Lung (tissue), 12 donors: ENCODE results near the gene FRS2. TPM values are rescaled to one million over a fixed set of nuclear protein-coding genes. Genes with fewer than 3 reads are reported as not detected.

Source experiments
- ATAC-seq: fragments of 200-7000 bp; cut with Tn5 transposase; one replicate; pipeline ENCODE4 v1.9.1; 2020; ENCODE audit warnings: moderate number of reproducible peaks; ENCODE audit not compliant: insufficient read depth, low FRiP score
- DNase-seq, 3 donors: peaks; one replicate each; pipeline ENCODE4 v3.0.0-alpha.2; 2013 to 2017
- H3K27ac ChIP-seq, 2 donors: one replicate each; pipeline ENCODE4 v1.5.1; 2013; ENCODE audit warnings: mild to moderate bottlenecking in 2 of 2, moderate library complexity in 2 of 2, control low read depth in 1 of 2, inconsistent platforms in 1 of 2, low read depth in 1 of 2, low read length in 1 of 2
- H3K27me3 ChIP-seq, 3 donors: one replicate each; pipeline ENCODE4 v1.5.1; 2013; ENCODE audit warnings: low read length in 2 of 3; ENCODE audit not compliant: control insufficient read depth in 3 of 3, insufficient read depth in 3 of 3
- H3K36me3 ChIP-seq, 4 donors: one replicate each; pipeline ENCODE4 v1.5.1; 2013; ENCODE audit warnings: low read length in 4 of 4, mild to moderate bottlenecking in 1 of 4, moderate library complexity in 1 of 4; ENCODE audit not compliant: control insufficient read depth in 4 of 4, insufficient read depth in 4 of 4
- H3K4me1 ChIP-seq, 5 donors: one replicate each; pipeline ENCODE4 v1.5.1; 2013; ENCODE audit warnings: low read length in 5 of 5, mild to moderate bottlenecking in 2 of 5, moderate library complexity in 1 of 5; ENCODE audit not compliant: control insufficient read depth in 5 of 5, insufficient read depth in 5 of 5
- H3K4me3 ChIP-seq: one replicate; pipeline ENCODE4 v1.5.1; 2013; ENCODE audit warnings: mild to moderate bottlenecking, control low read depth, moderate library complexity
- H3K9ac ChIP-seq, 2 donors: one replicate each; pipeline ENCODE4 v1.5.1; 2013; ENCODE audit warnings: low read length in 2 of 2, control low read depth in 1 of 2; ENCODE audit not compliant: insufficient read depth in 1 of 2
- H3K9me3 ChIP-seq, 4 donors: one replicate each; pipeline ENCODE4 v1.5.1; 2013; ENCODE audit warnings: low read length in 3 of 4, mild to moderate bottlenecking in 1 of 4, moderate library complexity in 1 of 4; ENCODE audit not compliant: control insufficient read depth in 4 of 4, insufficient read depth in 3 of 4
- CTCF ChIP-seq: IDR thresholded peaks from 2 replicates; pipeline ENCODE4 v1.5.1; 2012; ENCODE audit warnings: mild to moderate bottlenecking; ENCODE audit errors: control extremely low read depth, extremely low read depth
- WGBS, 2 donors: extraction: QIAGEN DNeasy Blood & Tissue Kit; methylation state at CpG; one replicate each; pipeline ENCODE4 v1.1.7; 2013; 5-methylcytosine and 5-hydroxymethylcytosine counted together
- polyA plus RNA-seq, 2 donors: library from polyadenylated mRNA; stranded (reverse); fragments of 200-250 nt; gene quantifications; one replicate each; pipeline ENCODE4 v1.2.1, GENCODE V29; 2013
- total RNA-seq, 2 donors: library from RNA; depleted of rRNA in 1 of 2; stranded (reverse); fragments of >200 nt in 1 of 2; gene quantifications; one replicate each; pipeline ENCODE4 v1.2.1, GENCODE V29; 2014 to 2021
- donor health status: control.
- donor health status: control.
- donor health status: Bipolar disorder and iron deficiency.
- donor health status: healthy.
- donor health status: DM: yes; HTN: yes; CAD: no.

FRS2 gene
- total and polyA plus RNA-seq, 4 donors, result 4.7 to 66.7 (median 20.1) TPM

- H3K4me1 ChIP-seq, result peaks cover 2 to 26% (median 15%) of the 10 kb centered on the region in 5 donors
- no peaks in the 10 kb centered on the region for H3K36me3 ChIP-seq
- H3K27me3 ChIP-seq, result no peaks in the 10 kb centered on the region
- H3K9ac ChIP-seq, result no peak overlapping the region
- 96 to 100% methylated on average over 2 of the region's 2 CpGs for WGBS, 2 donors
- no peak overlapping the region for H3K27ac ChIP-seq
- DNase-seq (no peak), ATAC-seq (no peak)
- no peaks in the 10 kb centered on the region for H3K9me3 ChIP-seq
- no peak for TF ChIP-seq CTCF
- no peak overlapping the region for H3K4me3 ChIP-seq
These were observed 9.5 kb downstream of the FRS2 start for GRCh38 chr12:69479675-69480074.

- Histone ChIP-seq H3K9me3 (no peaks in the 10 kb centered on the region), H3K9ac (no peak overlapping the region), H3K27me3 (no peaks in the 10 kb centered on the region), H3K4me1 (peaks cover 0 to 22% (median 8%) of the 10 kb centered on the region in 5 donors), H3K4me3 (no peak overlapping the region), H3K27ac (no peak overlapping the region), H3K36me3 (no peaks in the 10 kb centered on the region)
- no peak for TF ChIP-seq CTCF
- DNase-seq, result no peak
- 94% methylated on average over 4 of the region's 4 CpGs for WGBS, 2 donors
- no peak for ATAC-seq
These were observed 10.5 kb downstream of the FRS2 start for GRCh38 chr12:69480698-69481097.

- ATAC-seq, result no peak
- Histone ChIP-seq H3K27ac (no peak overlapping the region), H3K9ac (no peak overlapping the region), H3K36me3 (no peaks in the 10 kb centered on the region), H3K27me3 (no peaks in the 10 kb centered on the region), H3K4me3 (no peak overlapping the region), H3K9me3 (no peaks in the 10 kb centered on the region), H3K4me1 (peaks cover 0 to 18% (median 5%) of the 10 kb centered on the region in 5 donors)
- no peak for DNase-seq
- TF ChIP-seq CTCF, result no peak
These were observed 10.9 kb downstream of the FRS2 start for GRCh38 chr12:69481133-69481532.

GRCh38 chr12:69483700-69484099 lies 13.5 kb downstream of the FRS2 start:
- H3K9me3 ChIP-seq, result peaks cover 0 to 7% (median 4%) of the 10 kb centered on the region in 4 donors
- ATAC-seq, result no peak
- no peak for TF ChIP-seq CTCF
- H3K27ac ChIP-seq, result no peak overlapping the region
- DNase-seq, result no peak
- H3K27me3 ChIP-seq, result no peaks in the 10 kb centered on the region
- 86 to 94% methylated on average over 1 of the region's 1 CpG for WGBS, 2 donors
- H3K4me1 ChIP-seq, result peaks cover 0 to 12% (median 4%) of the 10 kb centered on the region in 5 donors
- H3K4me3 ChIP-seq, result no peak overlapping the region
- peaks cover 0 to 21% (median 8%) of the 10 kb centered on the region in 4 donors for H3K36me3 ChIP-seq
- no peak overlapping the region for H3K9ac ChIP-seq
